ENCODE results near the gene MAP6. TPM values are rescaled to one million over a fixed set of nuclear protein-coding genes. Genes with fewer than 3 reads are reported as not detected.
A peak's percentile ranks its signal among the peaks of the same experiment; 100 is the strongest.

Gene MAP6
- total RNA-seq, 2 donors from 2014 or later: 5.6 to 5.9 TPM

DNA sequence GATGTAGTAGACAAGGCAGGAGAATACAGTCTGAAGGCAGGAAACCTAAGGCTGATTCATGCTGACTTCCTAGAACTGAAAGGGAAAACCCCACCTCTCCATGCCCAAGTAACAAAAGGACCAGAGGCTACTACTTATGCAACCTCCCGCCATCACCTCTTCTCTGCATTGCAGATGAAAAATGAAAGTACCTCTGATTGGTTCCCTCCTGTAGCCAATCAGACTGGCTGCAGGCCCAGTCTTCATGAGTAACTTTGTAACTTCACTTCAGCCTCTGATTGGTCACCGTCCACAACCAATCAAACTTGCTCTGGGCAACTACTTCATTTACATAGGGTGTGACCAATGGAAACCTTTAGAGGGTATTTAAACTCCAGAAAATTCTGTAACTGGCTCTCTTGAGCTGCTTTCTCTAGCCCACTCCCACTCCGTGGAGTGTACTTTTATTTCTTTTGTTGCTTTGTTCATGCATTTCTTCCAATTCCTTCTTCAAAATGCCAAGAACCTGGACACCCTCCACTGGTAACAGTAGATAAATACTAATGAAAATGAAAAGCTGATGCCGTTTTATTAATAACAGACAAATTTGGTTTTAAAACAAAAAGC, 5.2 kb upstream of the MAP6 start:
- DNase-seq: no peak
- intact Hi-C loops (cut with DNase I): no loop called here
- ATAC-seq: no peak

DNA sequence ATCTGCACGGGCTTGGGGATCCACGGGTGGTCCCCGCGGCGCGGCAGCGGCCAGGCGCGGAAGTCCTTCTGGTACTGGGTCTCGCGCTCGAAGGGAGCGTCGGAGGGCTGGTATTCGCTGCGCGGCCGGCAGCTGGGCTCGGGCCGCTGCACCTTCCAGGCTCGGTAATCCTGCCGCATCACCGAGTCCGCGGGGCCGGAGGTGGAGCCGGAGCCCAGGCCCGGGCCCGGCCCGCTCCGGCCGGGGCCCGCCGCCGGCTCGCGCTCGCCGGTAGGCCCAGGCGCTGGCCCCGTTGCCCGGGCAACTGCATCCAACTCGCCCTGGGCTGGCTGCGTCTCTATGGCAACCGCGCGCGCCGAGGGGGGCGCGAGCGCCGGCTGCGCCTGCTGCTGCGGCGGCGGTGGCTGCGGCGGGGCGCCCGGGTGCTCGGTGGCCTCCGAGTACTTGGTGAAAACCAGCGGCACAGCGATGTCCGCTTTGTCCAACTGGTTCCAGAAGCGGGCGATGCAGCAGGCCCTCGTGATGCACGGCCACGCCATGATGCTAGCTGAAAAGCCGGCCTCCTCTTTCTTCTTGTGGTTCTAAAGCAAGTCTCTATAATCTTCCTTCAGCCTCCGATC, 897 bp downstream of the MAP6 start:
- ATAC-seq: peak; percentile 68 to 82

DNA sequence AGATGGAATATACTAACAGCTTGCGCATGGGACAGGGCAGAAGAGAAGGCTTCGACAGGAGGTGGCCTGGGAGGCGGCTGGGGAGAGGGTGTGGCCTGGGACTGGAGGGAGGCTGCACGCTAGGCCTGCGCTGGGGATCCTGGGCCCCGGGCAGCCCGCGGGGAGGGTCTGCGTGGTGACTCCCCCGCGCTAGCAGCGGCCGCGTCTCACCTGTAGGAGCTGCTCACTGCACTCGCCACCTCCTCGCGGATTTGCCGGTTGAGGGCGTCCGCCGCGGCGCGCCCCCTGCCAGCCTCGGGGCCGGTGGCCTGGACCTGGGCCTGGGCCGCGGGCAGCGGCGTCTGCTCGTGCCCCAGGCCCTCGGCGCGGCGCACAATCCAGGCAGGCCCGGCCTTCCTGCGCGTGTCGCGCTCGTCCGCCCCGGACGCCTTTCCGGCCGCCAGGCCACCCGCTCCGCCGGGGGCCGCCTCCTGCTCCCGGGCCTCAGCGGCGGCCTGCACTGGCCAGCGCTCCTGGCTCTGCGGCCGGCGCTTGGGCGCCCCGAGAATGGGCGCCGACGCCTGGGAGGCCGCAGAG, 1.5 kb downstream of the MAP6 start:
- peak; percentile 30 for DNase-seq
- peak; percentile 70 to 74 for ATAC-seq
- intact Hi-C loops (cut with DNase I): no loop called here

More for the DNA sequence above, 897 bp downstream of the MAP6 start:
- intact Hi-C loops (cut with DNase I): no loop called here
- peak; percentile 66 for DNase-seq

DNA sequence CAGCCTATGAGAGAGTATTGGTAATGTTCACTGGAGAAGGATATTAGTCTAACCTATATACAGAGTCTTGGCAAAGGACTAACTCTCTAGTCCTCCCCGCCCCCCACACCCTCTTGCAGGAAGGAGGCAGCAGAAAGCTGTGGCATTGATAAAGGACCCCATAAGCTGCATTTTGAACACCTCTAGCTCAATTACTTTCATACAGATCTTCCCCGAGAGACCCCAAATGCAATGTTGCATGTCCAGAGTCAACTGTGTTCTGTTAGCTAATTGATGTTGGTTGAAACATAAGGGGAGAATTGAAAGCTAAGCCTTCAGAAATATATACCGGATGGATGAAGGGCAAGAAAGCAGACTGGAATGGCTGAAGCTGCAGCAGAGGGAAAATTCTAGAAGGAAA, 2.8 kb downstream of the MAP6 start:
- ATAC-seq (no peak), DNase-seq (no peak)
- intact Hi-C loops (cut with DNase I): no loop called here

DNA sequence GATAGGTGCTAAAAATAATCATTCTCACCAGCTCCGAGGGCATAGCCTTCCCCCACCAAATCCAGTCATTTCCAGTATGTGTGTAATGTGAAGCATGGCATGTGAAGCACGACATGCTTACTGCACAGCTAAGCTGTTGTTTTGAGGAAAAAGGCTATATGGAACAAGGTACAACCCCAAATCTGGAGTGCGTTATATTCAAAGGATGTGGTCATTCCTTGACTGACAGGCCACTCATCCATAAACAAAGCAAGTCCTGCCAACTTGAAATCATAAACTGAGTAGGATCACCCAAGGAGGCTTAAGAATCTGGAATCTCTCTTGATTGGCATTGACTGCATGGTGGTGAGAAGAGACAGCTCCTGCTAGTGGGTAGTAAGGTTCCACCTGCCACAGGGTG, 3.7 kb downstream of the MAP6 start:
- no peak for DNase-seq
- ATAC-seq: no peak
- intact Hi-C loops (cut with DNase I): no loop called here

DNA sequence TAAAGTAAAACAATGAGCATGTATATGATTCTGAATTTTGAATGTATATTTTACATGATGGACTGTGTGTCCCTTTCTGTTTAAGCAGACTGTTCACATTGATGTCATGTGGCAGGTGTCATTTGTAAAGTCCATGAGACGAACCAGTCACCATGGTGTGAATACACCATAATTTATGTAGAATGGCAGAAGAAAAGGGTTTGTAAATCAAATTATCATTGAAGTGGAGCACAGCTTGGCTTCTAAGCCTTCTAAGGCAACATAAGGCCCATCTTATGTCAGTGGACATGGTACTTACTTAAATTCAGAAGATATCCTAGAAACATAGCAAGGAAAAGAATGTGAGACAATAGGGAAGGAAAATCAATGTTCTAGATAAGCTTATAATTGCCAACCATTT, 4.4 kb downstream of the MAP6 start:
- DNase-seq: no peak
- intact Hi-C loops (cut with DNase I): no loop called here
- ATAC-seq: no peak

DNA sequence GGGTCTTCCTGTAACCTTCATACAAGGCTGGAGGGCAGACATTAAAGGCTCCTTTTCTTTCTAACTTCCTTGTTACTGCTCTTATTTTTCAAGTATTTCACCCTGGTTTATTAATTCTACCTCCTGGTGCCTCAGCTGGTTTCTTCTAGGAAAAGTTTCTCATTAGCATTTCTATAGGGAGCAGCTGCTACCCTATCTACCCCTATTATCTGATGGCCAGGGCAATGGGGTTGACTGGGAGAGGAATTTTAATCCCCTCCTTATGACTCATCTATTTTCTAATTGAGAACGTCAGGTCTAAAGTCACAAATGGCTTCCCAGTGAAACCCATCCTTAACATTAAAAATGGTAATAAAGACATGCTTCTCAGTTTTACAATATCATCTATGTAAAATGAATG, 5.0 kb downstream of the MAP6 start:
- no peak for ATAC-seq
- DNase-seq: no peak
- intact Hi-C loops (cut with DNase I): no loop called here

DNA sequence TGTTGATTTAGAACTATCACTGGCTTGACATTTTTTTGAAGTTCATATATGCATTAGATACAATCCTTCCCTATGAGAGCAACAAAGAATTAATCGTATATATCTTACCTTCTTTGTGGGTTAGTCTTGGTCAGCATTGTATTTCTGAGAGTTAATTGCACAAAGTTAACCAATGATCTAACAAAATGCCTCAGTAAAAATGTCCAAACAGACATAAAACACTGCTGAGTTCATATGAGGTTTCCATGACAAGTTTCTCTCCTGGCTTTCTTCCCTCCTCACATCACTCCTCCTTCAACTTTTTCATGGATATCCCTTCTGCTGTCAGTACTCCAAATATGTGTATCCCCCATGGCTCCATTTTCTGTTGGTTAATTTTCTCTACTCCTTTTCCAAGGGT, 9.0 kb downstream of the MAP6 start:
- DNase-seq: no peak
- intact Hi-C loops (cut with DNase I): no loop called here
- no peak for ATAC-seq

DNA sequence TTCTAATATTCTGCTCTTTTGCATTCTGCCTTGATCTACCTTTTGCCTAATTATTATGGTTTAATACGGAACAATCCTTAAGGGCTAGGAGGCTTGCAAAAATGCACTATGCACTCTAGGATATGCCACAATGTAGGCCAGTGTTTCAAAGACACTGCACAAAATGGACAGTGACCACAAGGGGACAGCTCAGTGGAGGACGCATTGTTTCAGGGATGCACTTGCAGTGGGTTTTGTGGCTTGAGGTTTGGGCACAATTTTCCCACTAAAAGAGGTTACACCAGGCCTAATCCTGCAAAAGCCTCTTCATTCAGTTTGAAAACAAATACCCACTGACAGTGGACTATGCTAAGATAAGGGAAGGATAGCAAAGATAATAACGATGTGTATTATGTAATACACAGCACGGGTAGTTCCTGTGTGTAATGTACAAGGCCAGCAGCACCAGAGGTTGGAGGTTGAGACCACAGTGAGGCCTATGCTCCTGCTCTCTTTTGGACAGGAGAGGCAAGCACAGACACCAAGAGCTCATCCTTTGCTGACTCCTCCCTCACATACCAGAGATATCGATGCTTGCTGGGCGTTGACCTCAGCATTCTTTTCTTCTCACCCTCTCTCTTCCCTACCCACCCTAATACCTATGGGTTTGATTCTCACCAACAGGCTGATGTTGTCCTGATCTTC, 12.7 kb downstream of the MAP6 start:
- ATAC-seq (peak in 1 of 2 donors; percentile 48), DNase-seq (no peak)
- intact Hi-C loops (cut with DNase I): no loop called here

DNA sequence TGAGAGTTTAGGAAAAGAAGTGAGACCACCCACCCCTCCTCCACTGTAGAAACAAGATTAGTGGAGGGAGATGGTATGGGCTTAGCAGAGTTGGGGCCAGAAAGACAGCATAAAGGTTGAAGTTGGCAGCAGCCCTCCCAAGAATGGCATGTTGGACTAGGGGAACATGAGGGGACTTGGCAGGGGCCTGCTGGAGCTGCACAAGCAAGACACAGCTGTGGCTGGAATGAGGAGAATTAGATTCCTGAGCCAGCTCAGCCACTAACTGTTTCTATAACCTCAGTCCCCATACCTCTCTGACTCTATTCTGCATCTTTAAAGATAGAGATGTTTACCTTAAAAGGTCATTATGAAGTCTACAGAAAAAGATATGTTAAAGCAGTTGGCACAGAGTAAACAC, 13.2 kb downstream of the MAP6 start:
- intact Hi-C loops (cut with DNase I): no loop called here
- ATAC-seq (peak in 1 of 2 donors; percentile 73), DNase-seq (no peak)

DNA sequence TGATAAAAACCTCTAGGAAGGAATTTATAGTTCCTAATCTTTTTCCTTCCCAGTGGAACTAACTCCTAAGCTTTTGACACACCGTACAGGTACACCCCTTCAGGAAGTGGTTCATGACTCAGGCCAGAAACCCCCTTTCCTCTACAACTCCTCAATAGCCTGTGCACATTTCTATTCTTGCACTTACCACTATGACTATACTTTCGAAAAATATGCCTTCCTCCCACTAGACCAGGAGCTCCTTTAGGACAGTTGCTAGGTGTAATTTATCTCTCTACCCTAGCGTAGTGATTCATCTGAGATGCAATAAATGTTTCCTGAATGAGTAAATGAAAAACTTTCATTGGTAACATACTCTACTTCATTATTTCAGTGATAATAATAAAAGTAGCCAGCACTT, 14.5 kb downstream of the MAP6 start:
- no peak for DNase-seq
- intact Hi-C loops (cut with DNase I): no loop called here
- ATAC-seq: peak in 1 of 2 donors; percentile 90

DNA sequence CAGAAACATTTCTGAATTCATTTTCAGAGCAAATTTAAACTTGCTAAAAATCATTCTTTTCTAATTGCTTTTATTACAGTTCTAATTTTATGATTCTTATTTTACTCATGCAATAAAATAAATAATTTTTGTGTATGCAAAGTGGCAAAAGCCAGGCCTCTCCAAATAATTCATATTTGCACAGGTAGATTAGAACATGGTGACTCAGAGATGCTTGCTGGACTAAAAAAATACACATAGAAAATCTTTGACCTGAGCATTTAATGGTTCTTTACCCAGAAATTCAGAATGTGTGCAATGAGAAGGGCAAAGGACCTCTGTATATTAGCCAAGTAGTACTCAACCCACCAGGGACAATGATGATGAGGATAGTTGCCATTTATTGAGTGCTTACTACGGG, 15.3 kb downstream of the MAP6 start:
- intact Hi-C loops (cut with DNase I): no loop called here
- no peak for DNase-seq
- no peak for ATAC-seq

DNA sequence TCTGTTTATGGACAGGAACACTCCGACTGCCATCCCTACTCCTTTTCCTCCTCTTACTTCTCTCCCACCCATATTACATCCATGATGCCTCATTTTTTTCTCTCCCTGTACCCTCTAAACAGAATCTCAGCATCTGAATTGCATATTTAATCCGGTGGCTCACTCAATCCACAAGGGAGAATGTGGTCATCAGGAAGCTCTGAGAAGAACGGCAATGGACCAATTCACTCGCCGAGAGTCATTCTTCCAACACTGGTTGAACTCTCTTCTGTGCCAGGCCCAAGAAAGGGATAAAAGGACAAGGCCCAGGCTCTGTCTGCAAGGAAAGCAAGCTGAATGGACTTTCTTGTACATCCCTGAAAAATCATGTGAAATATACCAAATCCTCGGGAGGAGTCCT, 15.9 kb downstream of the MAP6 start:
- intact Hi-C loops (cut with DNase I): no loop called here
- no peak for ATAC-seq
- DNase-seq: no peak

DNA sequence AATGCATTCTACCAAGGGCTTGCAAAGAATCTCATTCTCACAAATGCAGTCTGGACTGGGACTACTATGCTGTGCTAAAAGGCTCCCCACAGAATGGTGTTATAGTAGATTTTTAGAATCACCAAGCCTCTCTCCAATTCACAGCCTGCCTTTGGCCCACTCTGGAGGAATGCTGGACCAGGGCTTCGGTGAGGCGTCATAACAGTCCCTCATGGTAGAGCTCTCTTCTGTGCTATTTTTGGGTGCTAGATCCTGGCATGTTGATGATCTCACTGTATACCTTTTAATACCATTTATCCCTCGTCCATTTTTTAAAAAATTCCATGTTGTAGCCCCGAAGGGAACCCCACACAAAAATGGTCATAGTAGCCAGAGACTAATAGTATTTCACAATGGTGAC, 17.6 kb downstream of the MAP6 start:
- DNase-seq: no peak
- no peak for ATAC-seq
- intact Hi-C loops (cut with DNase I): no loop called here

DNA sequence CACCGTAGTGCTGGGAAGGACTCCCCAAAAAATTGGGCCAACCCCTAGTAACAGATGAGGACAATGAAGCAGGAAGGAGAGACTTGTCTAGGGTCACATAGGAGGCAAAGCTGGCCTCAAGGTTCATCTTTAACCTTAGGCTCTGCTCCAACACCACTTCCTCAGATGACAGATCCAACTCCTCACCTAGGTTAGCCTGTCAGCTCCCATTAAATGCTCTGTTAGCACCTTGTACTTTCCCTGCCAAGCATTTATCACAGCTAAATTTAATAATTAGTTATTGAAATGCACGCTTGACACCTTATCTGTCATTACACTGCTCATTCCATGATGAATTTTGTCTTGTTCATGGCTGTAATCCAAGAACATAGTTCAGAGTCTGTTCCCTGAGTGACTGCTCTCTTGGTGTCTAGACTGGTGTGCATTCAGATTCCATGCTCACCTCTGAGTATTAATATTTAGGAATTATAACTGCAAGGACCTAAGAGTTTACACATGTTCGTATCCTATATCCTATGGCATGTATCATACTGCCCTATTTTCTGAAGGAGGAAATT, 18.6 kb downstream of the MAP6 start:
- intact Hi-C loops (cut with DNase I): no loop called here
- DNase-seq: no peak
- ATAC-seq: no peak

DNA sequence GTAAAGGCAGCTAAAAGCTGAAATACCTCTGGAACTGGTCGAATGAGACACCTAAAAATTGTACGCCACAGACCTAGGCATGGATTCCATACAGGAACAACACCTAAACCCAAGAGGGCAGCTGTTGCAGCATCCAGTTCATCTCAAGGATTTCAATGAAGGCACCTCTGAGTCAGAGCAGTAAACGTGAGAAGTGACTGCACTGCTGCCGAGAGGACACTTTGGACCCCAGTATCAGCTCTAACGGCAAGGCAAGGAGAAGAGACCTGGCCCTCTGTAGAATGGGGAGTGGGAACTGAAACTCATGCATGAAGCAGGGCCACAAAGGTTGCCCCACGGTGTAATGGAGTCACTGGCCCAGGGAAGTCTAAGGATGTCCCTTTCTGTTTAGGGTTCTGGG, 23.9 kb downstream of the MAP6 start:
- no peak for ATAC-seq

DNA sequence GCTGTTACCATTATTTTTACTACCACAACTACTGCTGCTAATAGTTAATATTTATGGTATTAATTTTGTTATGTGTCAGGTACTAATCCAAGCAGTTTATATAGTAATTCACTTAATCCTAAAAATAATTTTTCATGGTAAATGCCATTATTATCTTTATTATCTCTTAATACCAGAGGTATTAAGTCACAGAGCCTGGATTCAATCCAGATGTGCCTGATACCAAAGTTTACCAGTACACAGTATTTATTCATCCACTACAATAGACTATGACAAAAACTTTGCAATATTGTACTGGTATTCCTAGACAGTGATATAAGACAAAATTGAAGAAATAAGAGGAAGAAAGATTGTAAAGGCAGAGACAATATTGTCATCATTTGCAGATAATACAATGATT, 24.5 kb downstream of the MAP6 start:
- DNase-seq (no peak), ATAC-seq (no peak)
- intact Hi-C loops (cut with DNase I): no loop called here

More for the DNA sequence above, 23.9 kb downstream of the MAP6 start:
- intact Hi-C loops (cut with DNase I): no loop called here
- no peak for DNase-seq

DNA sequence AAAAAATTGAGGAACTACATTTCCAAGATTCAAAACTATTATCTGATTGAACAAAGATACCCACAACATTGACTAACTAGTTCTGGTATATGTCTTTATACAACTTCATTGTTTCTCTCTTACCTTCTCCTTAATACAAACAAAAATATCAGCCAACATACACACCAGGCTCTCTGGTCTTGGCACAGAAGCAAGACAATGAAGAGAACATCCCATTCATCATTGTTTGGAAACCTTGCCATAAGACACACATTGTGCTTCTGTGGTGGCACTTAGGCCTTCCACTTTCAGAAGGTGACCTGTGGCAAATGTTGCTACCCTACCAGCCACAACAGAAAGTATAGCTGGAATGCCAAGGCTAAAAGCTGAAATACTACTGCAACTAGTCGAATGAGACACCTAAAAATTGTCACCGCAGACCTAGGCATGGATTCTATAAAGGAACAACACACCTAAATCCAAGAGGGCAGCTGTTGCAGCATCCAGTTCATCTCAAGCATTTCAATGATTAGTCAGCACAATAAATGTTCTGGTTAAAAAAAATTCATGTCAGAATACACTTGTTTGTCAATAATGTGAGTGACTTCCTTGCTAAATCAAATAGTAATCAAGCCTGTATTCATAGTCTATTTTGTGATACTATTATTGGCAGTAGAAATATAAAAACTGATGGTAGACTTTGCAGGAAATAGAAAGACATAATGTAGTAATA, 26.3 kb downstream of the MAP6 start:
- intact Hi-C loops (cut with DNase I): no loop called here
- ATAC-seq: no peak
- no peak for DNase-seq

DNA sequence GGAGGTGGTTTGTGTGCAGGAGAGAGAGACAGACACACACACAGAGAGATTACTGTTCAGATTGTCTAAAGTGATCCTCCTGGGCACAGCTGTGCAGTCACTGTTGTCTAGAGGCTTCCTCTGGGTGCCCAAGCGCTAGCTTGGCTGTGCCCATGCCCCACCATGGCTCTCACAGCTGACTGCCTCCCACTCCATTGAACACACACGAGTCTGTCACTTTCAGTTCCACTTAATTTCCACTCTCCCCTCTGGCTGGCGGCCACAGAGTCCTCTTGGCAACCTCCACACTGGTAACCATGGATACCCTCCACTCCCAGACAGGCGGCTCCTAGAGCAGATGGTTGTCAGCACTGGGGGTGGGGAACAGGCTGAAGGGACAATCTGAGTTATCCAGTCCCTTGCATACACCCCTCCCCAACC, 29.1 kb downstream of the MAP6 start:
- DNase-seq: peak; percentile 85
- intact Hi-C loops (cut with DNase I): no loop called here
- ATAC-seq: peak; percentile 95 to 98

DNA sequence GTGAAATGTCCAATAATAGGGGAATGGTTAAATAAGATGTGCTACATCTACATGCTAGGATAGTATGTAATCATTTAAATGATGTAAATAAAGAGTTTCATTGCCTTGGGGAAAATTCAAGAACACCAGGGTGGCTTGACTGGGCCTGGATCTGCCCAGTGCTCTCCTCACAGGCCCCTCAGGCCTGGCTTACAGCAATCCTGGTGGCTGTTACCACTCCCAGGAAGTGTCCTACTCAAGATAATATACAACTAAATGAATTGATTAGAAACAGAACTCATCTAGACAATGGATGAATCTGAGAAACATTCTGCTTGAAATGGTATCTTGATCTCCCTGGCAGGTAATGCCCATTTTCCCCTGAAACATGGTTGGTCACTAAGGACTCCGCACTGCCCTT, 30.8 kb downstream of the MAP6 start:
- ATAC-seq (no peak), DNase-seq (no peak)
- intact Hi-C loops (cut with DNase I): no loop called here
